Measurements from ENCODE around the gene GAB1.
A peak's percentile ranks its signal among the peaks of the same experiment; 100 is the strongest.

The GAB1 gene

DNA sequence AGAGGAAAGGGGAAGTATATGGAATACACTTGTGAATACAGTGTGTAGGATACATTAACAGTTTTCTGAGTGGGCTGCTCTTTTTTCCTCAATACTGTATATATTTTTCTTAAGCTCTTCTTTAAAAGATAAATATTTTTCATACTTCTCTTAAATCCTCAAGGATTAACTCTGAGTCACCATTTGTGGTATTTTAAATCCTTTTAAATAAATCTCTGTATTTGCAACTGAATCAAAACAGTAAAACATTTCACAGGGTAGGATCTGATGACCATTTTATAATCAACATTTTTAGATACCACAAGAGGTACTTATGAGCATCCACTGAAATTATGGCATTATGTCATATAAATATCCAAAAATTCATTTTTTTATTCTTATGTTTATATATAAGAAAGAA is 87.6 kb downstream of the GAB1 start:
- DNase-seq, result no peak

GRCh38 chr4:143431526-143432257 is 95.0 kb downstream of the GAB1 start:
- no peak for DNase-seq

GRCh38 chr4:143432258-143432591 is 95.5 kb downstream of the GAB1 start:
- no peak for DNase-seq

DNA sequence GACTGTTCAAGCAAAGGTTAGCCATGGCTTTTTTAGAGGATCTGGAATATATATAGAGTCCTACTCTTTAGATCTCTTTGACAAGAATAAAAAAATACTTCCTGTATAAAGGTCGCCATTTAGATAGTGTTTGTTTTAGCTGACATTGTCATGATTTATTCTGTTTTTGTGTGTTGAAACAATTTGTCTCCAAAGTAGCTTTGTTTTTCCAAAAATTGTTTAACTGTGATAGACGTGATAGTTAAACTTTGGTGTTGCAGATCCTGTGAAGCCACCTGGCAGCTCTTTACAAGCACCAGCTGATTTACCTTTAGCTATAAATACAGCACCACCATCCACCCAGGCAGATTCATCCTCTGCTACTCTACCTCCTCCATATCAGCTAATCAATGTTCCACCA is 96.6 kb downstream of the GAB1 start:
- DNase-seq, result no peak

GRCh38 chr4:143435955-143436354 is 99.3 kb downstream of the GAB1 start:
- no peak for DNase-seq

DNA sequence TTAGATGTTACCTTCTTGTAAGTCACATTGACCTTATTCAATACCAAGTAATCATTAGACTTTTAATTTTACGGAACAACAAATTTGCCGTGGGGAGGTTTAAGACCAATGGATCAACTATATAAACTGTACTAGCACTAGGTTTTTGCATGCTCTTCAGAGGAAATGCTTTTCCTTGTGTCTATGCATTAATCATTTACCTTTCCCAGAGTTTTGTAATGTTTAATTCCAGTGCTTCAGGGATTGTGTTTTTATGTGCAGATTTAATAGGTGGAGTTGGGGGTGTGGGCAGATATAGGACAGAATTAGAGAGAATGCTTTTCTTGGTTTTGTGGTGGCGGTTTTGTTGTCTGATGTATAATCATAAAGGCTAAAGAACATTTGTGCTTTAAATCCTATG is 100.8 kb downstream of the GAB1 start:
- no peak for DNase-seq

DNA sequence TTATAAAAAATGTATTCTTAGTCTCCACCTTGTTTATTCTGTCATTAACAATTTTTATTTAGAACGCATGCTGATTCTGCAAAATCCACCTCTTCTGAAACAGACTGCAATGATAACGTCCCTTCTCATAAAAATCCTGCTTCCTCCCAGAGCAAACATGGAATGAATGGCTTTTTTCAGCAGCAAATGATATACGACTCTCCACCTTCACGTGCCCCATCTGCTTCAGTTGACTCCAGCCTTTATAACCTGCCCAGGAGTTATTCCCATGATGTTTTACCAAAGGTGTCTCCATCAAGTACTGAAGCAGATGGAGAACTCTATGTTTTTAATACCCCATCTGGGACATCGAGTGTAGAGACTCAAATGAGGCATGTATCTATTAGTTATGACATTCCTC is 101.3 kb downstream of the GAB1 start:
- DNase-seq, result no peak

DNA sequence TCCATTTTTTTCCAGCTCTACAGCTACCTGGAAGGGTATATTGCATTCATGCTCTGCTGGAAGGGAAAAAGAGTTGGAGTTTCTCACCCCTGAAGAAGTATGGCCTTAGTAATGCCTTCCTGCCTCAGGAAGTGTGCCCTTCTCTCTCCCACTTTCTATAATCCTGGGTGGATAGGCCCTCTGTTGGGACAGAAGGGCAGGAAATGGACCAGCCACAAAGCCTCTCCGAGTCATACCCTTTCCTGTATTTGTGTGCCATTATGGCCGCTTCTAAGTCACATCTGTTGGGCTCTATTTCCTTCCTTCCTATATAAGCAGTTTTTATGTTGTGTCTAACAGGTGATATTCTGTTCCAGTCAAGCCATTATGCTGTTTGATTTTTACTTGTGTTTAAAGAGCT is 102.0 kb downstream of the GAB1 start:
- no peak for DNase-seq

DNA sequence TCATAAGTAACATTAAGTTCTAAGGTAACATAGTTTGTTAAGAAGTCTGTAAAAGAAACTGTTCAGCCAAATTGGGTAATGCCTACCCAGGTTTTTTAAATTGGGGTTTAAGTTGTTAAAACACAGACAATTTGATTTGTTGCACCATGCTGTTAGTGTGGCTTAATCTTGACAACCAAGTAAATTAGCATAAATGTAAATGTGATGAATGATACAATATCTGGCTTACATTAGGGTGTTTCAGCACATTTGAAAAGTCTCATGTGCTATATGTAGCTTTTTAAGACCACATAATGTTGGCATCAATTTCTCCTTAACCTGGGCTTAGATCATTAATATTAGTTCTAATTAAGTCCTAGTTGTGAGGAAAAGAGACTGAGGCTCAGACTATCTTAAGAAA is 104.4 kb downstream of the GAB1 start:
- DNase-seq, result no peak

DNA sequence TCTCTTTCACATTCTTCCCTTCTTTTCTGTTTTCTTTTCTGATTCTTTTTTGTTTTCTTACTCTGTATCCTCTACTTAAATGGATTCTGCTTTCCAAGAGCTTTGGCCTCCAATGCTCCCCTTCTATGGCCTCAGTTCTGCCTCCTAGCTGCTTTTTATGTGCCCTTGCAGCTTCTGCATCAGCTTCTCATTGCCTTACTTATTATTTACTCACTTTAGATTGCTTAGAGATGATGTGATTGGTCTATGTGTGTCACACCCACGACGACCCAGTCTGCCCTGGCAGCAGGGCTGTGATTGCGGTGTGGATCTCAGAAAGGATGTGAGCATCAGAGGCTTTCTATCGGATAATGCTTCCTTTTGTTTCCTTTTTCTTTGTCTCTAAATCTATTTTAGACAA is 105.0 kb downstream of the GAB1 start:
- DNase-seq, result no peak

- DNase-seq, result no peak
These were observed 107.1 kb downstream of the GAB1 start for GRCh38 chr4:143443728-143444127.

- no peak for DNase-seq
These were observed 114.5 kb downstream of the GAB1 start for GRCh38 chr4:143451186-143451585.

- DNase-seq, result no peak
These were observed 118.5 kb downstream of the GAB1 start for GRCh38 chr4:143455211-143455610.

- no peak for DNase-seq
These were observed 122.3 kb downstream of the GAB1 start for GRCh38 chr4:143458966-143459365.

DNA sequence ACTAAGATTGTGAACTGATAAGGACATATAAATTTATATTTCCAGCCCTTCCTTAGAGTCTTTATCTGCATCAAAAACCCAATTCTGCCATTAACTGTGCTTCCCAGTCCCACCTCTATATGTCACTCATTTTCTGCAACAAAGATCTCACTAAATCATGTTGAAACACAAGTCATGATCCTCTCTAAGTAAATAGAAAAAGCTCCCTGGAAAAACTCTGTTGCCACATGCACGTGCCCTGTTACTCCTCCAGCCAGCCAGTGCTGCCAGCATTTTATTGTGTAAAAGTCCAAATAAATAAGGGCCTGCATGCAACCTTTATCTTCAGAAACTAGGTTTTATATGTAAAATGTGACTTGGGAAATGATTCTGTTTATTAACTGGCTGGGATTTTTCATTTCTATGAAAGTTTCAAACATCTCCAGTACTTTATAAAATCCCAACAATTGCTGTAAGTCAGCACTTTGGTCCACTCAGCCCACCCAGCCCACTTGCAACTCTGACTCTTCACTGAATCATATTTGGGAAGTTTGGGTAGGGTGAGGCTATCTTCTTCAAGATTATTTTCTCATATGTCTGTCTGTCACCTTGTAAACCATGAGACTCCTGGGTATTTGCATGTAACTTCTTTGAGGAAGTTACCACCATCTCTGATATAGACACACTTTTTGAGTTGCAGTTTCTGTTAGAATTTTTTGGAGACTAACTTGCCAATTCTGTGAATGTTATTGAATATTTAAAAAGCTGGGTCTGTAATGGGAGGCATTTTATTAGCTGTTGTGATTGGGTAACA is 136.9 kb downstream of the GAB1 start:
- no peak for DNase-seq

- DNase-seq, result no peak
These were observed 140.8 kb downstream of the GAB1 start for GRCh38 chr4:143477487-143477886.

DNA sequence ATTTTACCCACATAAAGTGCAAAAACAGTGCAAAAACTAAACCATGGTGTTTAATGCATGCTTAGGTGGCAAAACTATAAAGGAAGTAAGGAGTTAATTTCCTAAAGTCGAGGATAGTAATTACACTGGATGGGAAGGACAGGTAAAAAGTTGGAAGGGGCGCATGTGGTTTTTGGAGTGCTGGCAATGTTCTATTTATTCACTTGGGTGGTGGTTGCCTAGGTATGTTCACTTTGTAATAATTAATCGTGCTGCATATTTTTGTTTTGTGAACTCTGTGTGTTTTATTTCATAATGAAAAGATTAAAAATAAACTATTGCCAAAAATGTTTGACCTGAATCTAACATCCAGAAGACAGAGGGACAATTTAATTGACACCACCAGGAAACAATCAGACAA is 144.7 kb downstream of the GAB1 start:
- DNase-seq, result no peak

GRCh38 chr4:143482840-143483239 is 146.2 kb downstream of the GAB1 start:
- DNase-seq, result peak in 1 of 2 donors; percentile 16

GRCh38 chr4:143486314-143486713 is 149.6 kb downstream of the GAB1 start:
- DNase-seq, result no peak

DNA sequence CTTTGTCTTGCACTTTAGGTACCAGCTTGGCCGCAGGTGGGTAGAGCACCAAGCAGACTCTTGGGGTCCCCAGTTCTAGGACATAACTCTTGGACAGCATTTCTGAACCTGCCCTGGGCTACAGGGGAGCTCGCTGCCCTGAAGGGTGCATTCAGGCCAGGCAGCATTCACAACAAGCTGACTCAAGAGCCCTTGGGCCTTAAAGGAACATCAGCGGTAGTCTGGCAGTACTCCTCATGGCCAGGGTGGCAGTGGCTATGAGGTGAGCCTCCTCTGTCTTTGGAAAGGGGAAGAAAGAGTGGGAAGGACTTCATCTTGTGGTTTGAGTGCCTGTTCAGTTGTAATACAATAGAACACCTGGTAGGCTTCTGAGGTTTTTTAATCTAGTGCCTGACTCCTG is 152.0 kb downstream of the GAB1 start:
- no peak for DNase-seq

DNA sequence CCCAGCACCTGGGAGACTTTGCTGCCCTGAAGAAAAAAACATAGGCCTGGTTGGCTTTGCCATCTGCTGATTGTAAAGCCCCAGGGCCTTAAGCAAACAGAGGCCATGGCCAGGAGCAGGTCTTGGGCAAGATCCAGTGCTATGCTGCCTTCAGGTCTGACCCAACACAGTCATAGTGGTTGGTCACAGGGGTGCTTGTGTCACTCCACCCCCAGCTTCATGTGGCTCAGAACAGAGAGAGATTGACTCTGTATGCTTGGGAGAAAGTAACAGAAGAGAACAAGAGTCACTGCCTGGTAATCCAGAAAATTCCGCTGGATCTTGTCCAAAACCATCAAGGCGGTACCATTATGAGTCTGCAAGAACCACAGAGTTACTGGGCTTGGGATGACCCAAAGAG is 152.4 kb downstream of the GAB1 start:
- DNase-seq, result no peak

DNA sequence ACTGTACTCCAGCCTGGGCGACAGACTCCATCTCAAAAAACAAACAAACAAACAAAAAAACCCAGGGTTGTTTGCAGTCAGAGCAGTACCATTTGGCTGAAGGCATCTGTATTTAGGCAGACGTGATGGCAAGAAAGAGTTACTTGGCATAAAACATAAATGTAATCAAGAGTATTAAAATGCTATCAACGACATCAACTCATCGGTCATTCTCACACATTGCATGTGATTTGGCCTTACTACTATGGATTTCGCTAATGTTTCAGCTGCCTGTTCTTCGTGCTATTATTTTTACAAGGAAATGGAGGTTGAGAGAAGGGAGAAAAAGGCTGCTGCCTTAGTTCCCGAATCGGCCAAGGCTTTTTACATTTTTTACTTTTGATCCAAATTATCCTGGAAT is 161.3 kb downstream of the GAB1 start:
- no peak for DNase-seq

DNA sequence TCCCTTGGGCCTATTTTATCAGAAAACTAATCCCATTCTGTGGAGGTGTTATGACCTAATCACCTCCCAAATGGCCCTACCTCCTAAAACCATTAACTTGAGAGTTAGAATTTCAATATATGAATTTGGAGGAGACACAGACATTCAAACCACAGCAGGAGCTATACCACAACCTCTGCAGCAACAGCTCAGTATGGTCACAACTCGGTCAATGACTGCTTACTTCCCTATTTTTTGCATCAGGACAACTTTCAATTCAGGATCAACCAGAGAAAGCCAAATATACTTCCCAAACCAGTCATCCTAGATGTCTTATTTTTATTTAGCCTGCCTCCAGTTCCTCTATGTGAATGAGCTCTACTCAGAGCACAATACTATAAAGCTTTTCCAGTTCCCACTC is 165.6 kb downstream of the GAB1 start:
- DNase-seq, result no peak

GRCh38 chr4:143506031-143506430 is 169.4 kb downstream of the GAB1 start:
- no peak for DNase-seq

GRCh38 chr4:143511906-143512305 is 175.2 kb downstream of the GAB1 start:
- no peak for DNase-seq
